OCI-LY3 (cell line): ENCODE results near the gene FBXW7.

Source experiments
- H2AFZ ChIP-seq: fragments of 200-600, 300-600 bp; shearing (Covaris generic); 2 replicates; pipeline ENCODE4 v1.6.0; 2014; ENCODE audit warnings: antibody characterized with exemption, low read depth, low read length
- H3K27ac ChIP-seq: fragments of 200-600, 300-600 bp; sonication (generic); 2 replicates; pipeline ENCODE4 v1.5.1; 2014; ENCODE audit warnings: mild to moderate bottlenecking, low read length, moderate library complexity, mixed read lengths
- H3K27me3 ChIP-seq: fragments of 200-600, 300-600 bp; sonication (generic); 2 replicates; pipeline ENCODE4 v1.6.1; 2014; ENCODE audit warnings: low read depth, low read length, mixed read lengths
- H3K36me3 ChIP-seq: fragments of 200-600, 300-600 bp; sonication (generic); replicated peaks from 2 replicates; pipeline ENCODE3; 2014; ENCODE audit warnings: low read depth, low read length, mixed read lengths
- H3K4me1 ChIP-seq: fragments of 300-600, 200-600 bp; sonication (generic); 2 replicates; pipeline ENCODE4 v1.6.1; 2014; ENCODE audit warnings: low read length, mixed read lengths
- H3K4me2 ChIP-seq: fragments of 200-600, 300-600 bp; sonication (generic); 2 replicates; pipeline ENCODE4 v1.6.1; 2014; ENCODE audit warnings: low read length, mixed read lengths
- H3K4me3 ChIP-seq: fragments of 300-600, 200-600 bp; sonication (generic); 2 replicates; pipeline ENCODE4 v1.5.1; 2014; ENCODE audit warnings: antibody characterized with exemption, mild to moderate bottlenecking, low read length, moderate library complexity
- H3K79me2 ChIP-seq: fragments of 300-600, 200-600 bp; shearing (Covaris generic); 2 replicates; pipeline ENCODE4 v1.6.1; 2014; ENCODE audit warnings: mild to moderate bottlenecking, low read length, mixed read lengths
- H3K9ac ChIP-seq: fragments of 300-600, 200-600 bp; shearing (Covaris generic); 2 replicates; pipeline ENCODE4 v1.6.0; 2014; ENCODE audit warnings: mild to moderate bottlenecking, low read length, moderate library complexity
- H3K9me3 ChIP-seq: fragments of 200-600, 300-600 bp; shearing (Covaris generic); 2 replicates; pipeline ENCODE4 v1.6.1; 2014; ENCODE audit warnings: low read length, mixed read lengths; ENCODE audit not compliant: insufficient read depth
- H4K20me1 ChIP-seq: fragments of 200-600, 300-600 bp; sonication (generic); 2 replicates; pipeline ENCODE4 v1.6.1; 2016; ENCODE audit warnings: low read length, mixed read lengths; ENCODE audit not compliant: insufficient read depth
- CTCF ChIP-seq: fragments of 200-600, 300-600 bp; sonication (generic); IDR thresholded peaks from 2 replicates; pipeline ENCODE4 v1.5.1; 2014; ENCODE audit warnings: antibody characterized with exemption, low read length, low read depth
- EZH2phosphoT487 ChIP-seq: fragments of 200-600 bp; shearing (Covaris generic); IDR thresholded peaks from 2 replicates; pipeline ENCODE4 v1.6.1; 2018; ENCODE audit warnings: antibody characterized with exemption, mixed run types, low read depth

Gene FBXW7

GRCh38 chr4:152535360-152535902 is 461 bp downstream of the FBXW7 start:
- Histone ChIP-seq H3K4me2 (peak overlapping the region; percentile 87), H2AFZ (no peak overlapping the region), H3K27me3 (no peaks in the 10 kb centered on the region), H3K79me2 (peaks cover 97% of the 10 kb centered on the region), H4K20me1 (peaks cover 51% of the 10 kb centered on the region), H3K4me1 (peaks cover 55% of the 10 kb centered on the region), H3K9me3 (peaks cover 7% of the 10 kb centered on the region; the same call in 1 of the 2 replicates), H3K4me3 (peak overlapping the region; percentile 81), H3K27ac (peak overlapping the region; percentile 73), H3K9ac (peak overlapping the region; percentile 87), H3K36me3 (peaks cover 39% of the 10 kb centered on the region)
- TF ChIP-seq EZH2phosphoT487 (no peak), CTCF (no peak)

- Histone ChIP-seq H3K4me3 (peak overlapping the region; percentile 81), H3K27me3 (no peaks in the 10 kb centered on the region), H3K4me2 (peak overlapping the region; percentile 87), H3K27ac (peak overlapping the region; percentile 73), H3K9me3 (peaks cover 1% of the 10 kb centered on the region; the same call in 1 of the 2 replicates), H4K20me1 (peaks cover 55% of the 10 kb centered on the region), H3K4me1 (peaks cover 53% of the 10 kb centered on the region), H2AFZ (no peak overlapping the region), H3K36me3 (peaks cover 35% of the 10 kb centered on the region), H3K79me2 (peaks cover 97% of the 10 kb centered on the region), H3K9ac (peak overlapping the region; percentile 87)
- TF ChIP-seq CTCF = no peak
- TF ChIP-seq EZH2phosphoT487 = no peak
Measured at GRCh38 chr4:152534541-152535359, 1.1 kb downstream of the FBXW7 start.

GRCh38 chr4:152531479-152531878 is 4.4 kb downstream of the FBXW7 start:
- H3K9me3 ChIP-seq = no peaks in the 10 kb centered on the region
- no peak overlapping the region for H3K9ac ChIP-seq
- peaks cover 64% of the 10 kb centered on the region for H3K4me1 ChIP-seq
- no peaks in the 10 kb centered on the region for H3K27me3 ChIP-seq
- TF ChIP-seq CTCF (no peak), EZH2phosphoT487 (no peak)
- peak overlapping the region; percentile 87 for H3K4me2 ChIP-seq
- H3K79me2 ChIP-seq = peaks cover 97% of the 10 kb centered on the region
- no peak overlapping the region for H3K27ac ChIP-seq
- H3K36me3 ChIP-seq = peaks cover 32% of the 10 kb centered on the region
- H2AFZ ChIP-seq = no peak overlapping the region
- peaks cover 67% of the 10 kb centered on the region for H4K20me1 ChIP-seq
- H3K4me3 ChIP-seq = no peak overlapping the region

- peaks cover 37% of the 10 kb centered on the region for H3K36me3 ChIP-seq
- H3K4me1 ChIP-seq = peaks cover 72% of the 10 kb centered on the region
- H4K20me1 ChIP-seq = peaks cover 74% of the 10 kb centered on the region
- H3K27me3 ChIP-seq = no peaks in the 10 kb centered on the region
- H3K9me3 ChIP-seq = no peaks in the 10 kb centered on the region
- no peak overlapping the region for H3K9ac ChIP-seq
- no peak overlapping the region for H3K27ac ChIP-seq
- peak overlapping the region; percentile 87 for H3K4me2 ChIP-seq
- no peak overlapping the region for H2AFZ ChIP-seq
- TF ChIP-seq EZH2phosphoT487 = no peak
- peaks cover 100% of the 10 kb centered on the region for H3K79me2 ChIP-seq
- H3K4me3 ChIP-seq = 0 out of 2 replicates have a peak overlapping the region, but pooled peaks have one; percentile 7
Measured at GRCh38 chr4:152530600-152530999, 5.3 kb downstream of the FBXW7 start.
